Esophagus muscularis mucosa (tissue), 3 donors: ENCODE measurements around the gene NDUFV3.
"Not testable (repeated sequence)": the region's sequence is repeated elsewhere in the genome, so short reads cannot be mapped to it uniquely, and the experiment has no call there.

Experiments used
- CTCF ChIP-seq, 3 experiments: fragments of 200-600 bp in 2 of 3; fragments of 450-650 bp in 1 of 3; sonication (generic) in 2 of 3; IDR thresholded peaks; one replicate each; pipeline ENCODE4 v1.5.1; 2017 to 2019; ENCODE audit warnings: antibody characterized with exemption in 3 of 3, mild to moderate bottlenecking in 2 of 3, moderate library complexity in 1 of 3
- POLR2A ChIP-seq: fragments of 450-650 bp; IDR thresholded peaks from one replicate; pipeline ENCODE4 v1.6.1; 2017; ENCODE audit warnings: antibody characterized with exemption, moderate library complexity, mild to moderate bottlenecking, low read depth

- TF ChIP-seq CTCF (IDR thresholded peaks at IDR 0.05); POLR2A: not testable (repeated sequence)
Measured at GRCh38 chr21:42958122-42958521, 65.0 kb downstream of the NDUFV3 start.
